CD4-positive, alpha-beta T cell treated with Interleukin-15 for 1 hour (primary cell): ENCODE measurements around the gene TMEM18.
"Not testable (repeated sequence)": the region's sequence is repeated elsewhere in the genome, so short reads cannot be mapped to it uniquely, and the experiment has no call there.

Experiments used
- DNase-seq: peaks from one replicate; pipeline ENCODE4 v3.0.0-alpha.2; 2020

Gene TMEM18

DNA sequence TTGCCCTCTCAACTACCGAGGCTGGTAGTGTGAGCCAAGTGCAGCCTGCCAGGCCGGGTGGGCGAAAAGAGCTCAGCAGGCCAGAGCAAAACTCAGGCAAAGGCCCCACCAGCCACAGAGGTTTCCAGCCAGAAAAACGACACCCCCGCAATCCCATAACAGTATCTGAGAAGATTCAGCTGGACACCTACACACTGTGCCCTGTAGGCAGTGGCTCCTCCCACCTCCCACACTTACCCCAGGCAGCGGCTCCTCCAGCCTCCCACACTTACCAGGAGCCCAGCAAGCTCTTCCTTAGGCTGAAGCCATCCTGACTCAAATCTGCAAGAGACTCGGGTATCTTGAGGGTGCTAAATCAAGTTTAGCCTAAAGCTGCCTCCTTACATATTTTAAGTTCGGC is 15.6 kb upstream of the TMEM18 start:
- no peak for DNase-seq

GRCh38 chr2:691821-692761 is 14.9 kb upstream of the TMEM18 start:
- no peak for DNase-seq

DNA sequence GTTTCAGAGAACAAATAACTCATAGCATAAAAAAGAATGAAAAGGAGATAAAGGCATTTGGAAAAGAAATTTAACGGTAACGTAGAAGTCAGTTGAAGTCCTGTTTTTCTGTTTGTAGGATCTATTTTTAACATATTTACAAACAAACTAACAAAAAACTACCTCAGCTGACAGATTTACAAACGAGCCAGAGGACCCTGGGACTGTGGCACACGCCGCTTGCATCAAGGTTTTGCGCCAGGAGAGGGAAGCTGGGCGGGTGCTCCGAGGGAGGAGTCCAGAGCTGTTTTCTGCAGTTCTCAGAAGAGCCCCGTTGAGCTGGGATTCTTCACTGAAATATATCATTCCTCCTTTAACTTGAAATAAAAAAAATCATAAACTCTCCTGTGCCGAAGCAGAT is 13.6 kb upstream of the TMEM18 start:
- DNase-seq: no peak

DNA sequence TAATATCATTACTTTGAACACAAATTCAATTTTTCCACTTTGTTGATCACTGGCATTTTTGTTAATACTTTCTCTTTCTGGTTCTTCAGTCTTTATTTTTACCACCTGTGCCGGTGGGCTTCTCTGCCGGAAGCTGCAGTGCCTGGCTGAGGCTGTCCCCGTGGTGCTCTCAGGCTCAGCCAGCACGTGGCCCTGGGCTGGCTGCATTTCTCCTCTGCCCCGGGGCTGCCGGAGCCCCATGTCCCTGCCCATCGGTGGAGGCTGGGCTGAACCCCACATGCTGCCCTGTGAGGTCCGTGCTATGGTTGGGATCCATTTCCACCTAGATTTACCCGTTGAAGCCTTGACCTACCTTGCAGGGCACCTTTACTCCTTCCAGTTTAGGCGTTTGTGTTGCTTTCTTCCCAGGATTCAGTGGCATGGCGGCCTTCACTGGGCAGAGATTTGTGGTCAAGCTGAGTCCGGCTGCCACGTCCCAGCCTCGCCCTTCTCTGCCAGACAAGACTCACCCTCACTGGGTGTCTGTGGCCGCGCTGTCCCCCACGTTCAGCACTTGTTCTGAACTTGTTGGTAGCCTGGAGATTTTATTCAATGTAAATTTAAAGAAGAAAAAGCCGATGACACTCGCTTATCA is 12.8 kb upstream of the TMEM18 start:
- DNase-seq: no peak

GRCh38 chr2:689237-689636 is 12.0 kb upstream of the TMEM18 start:
- DNase-seq: no peak

DNA sequence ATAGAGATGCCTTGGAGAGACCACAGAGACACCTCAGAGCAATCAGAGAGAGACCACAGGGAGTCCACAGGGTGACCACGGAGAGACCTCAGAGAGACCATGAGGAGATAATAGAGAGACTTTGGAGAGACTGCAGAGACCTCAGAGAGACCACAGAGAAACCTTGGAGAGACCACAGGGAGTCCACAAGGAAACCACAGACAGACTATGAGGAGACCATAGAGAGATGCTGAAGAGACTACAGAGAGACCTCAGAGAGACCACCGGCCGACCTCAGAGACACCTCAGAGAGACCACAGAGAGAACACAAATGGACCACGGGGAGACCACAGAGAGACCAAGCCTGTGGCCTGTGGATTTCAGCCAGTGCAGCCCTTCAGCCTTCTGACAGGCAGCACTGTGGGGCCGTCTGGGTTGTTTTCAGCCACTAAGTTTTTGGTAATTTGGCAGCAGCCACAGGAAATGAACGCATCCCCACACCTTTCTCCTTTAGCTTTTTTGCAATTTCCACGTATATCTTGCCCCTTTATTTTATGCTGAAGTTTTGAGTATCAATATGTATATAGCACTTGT is 11.4 kb upstream of the TMEM18 start:
- DNase-seq: no peak

GRCh38 chr2:685421-685820 is 8.2 kb upstream of the TMEM18 start:
- DNase-seq: no peak

- DNase-seq: not testable (repeated sequence)
These were observed 7.7 kb upstream of the TMEM18 start for GRCh38 chr2:684913-685312.

DNA sequence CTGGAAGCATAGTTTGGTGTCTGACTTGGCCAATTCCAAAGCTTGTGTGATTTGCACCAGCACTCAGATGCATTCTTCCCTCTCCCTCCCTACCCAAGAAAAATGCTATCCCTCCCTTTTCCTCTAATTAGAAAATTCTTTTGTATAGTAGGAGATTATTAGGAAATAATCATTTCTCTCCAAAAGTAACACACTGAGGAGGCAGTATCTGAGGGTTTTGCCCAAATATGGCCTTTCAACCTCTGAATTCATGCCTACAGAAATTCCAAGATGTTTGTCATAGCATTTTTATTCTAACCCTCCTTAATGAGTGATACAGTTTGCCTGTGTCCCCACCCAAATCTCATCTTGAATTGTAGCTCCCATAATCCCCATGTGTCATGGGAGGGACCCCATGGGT is 5.0 kb upstream of the TMEM18 start:
- DNase-seq: no peak

DNA sequence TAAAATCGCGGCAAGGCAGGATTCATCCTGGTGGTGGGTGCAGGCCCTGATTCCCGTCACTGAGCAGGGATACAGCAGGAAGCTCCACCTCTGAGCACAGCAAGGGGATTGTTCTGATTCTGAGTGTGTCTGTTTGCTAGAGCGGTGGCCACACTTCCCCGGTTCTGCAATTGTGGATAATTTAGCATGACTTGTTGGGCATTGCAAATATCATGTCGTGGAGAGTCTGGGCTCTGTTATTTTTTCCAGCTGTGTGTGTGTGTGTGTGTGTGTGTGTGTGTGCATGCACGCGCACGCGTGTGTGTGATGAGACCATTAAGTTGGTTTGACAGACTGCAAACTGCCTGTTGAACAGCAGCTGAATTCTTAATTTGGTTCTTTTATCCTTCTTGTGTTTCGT is 4.1 kb upstream of the TMEM18 start:
- DNase-seq: no peak

DNA sequence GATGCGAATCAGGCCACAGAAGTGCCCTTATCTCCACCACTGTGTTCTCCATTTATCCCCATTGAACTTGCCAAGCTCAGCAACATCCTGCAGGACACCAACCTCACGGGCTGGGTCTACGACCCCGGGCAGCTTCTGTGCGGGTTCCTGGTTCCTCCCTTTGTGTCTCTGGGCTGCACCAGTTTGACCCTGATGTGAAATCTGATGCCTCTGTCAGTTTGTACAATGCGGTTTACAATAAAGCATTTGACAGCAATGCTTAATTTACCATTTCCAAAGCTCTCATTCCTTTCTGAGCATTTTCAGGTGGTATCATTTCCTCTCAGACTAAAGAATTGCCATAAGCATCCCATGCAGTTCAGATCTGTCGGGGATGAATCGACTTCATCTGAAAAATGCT is 3.3 kb upstream of the TMEM18 start:
- no peak for DNase-seq

DNA sequence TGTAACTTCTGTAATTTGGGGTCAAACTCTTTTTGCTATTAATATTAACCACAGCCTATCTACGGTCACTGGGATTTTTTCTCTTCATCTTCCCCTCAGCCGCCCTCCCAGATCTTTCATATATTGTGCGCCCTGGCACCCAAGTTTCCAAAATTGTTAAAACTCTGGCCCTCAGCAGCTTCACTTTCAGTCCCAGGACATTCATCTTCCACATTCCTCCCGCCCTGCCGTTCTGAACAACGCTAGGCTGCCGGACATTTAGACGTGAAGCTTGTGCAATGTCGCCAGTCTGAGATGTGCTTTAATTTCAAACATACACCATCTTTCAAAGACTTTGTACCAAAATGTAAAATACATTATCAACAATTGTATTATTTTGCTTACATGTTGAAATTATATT is 1.8 kb upstream of the TMEM18 start:
- DNase-seq: no peak

GRCh38 chr2:677959-678550 is 849 bp upstream of the TMEM18 start:
- no peak for DNase-seq

DNA sequence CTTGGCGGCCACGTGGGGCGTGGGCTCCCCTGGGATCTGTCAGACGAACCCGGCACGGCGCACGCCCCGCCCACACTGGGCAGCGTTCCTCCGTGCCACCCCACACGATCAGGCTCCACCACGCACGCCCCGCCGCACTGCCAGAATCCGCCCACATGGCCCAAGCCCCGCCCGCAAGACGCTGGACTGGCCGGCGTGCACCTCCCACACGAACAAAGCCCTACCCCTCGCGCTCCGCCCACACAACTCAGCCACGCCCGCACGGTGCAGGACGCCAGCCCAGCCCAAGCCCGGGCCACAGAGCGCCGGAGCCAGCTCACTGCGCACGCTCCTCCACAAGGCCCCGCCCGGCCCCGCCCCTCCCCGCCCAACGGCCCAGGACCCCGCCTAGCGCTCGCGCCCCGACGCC is 555 bp downstream of the TMEM18 start:
- DNase-seq: peak; percentile 97

GRCh38 chr2:675982-676646 is 1.1 kb downstream of the TMEM18 start:
- peak; percentile 53 for DNase-seq

GRCh38 chr2:675460-675859 is 1.7 kb downstream of the TMEM18 start:
- no peak for DNase-seq

DNA sequence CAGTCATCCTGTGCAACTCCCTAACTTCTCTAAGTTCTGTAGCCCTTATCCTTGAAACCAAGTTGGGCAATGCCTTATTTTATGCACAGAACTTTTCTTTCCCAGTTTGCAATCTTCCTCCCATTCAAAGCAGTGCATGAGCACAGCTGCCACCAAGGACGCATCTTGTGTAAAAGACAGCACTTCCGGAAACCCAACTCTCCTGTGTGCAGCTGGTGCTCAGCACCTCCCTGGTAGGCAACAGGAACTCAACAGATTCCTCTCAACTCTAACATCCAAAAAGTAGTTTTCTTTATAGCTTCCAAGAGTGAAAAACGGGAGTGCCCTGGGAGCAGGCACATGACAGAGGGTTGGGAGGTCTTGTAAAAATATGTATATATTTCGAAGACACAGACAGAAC is 2.2 kb downstream of the TMEM18 start:
- DNase-seq: no peak

DNA sequence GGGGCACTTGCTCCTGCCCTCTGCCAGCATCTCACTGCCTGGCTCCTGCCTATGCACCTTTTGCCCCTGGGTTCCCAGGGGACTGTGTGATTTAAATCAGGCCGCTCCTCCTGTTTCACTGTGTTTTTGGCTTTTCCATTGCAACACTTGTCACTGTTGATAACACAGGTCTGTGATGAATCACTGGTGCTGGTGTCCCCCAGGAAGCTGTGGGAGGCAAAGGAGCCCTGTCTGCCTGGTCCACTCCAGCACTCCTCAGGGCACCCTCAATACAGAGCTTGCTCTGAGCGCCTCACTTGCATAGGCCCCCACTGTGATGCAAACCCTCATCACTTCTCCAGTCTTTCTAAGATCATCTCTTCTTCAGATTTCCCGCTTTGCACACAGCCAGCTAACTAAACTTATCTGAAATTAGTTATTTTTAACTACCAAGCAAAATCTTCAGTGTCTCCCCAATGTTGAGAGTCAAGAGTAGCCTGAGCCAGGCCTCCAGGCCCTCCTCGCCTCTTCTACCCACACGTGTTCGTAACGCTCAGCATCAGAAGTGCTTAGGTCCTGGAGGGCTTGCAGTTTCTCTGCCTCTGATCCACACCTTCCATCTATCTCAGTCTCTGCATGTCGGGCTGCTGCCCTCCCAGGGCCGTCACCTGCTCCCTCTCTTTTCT is 2.8 kb downstream of the TMEM18 start:
- no peak for DNase-seq

DNA sequence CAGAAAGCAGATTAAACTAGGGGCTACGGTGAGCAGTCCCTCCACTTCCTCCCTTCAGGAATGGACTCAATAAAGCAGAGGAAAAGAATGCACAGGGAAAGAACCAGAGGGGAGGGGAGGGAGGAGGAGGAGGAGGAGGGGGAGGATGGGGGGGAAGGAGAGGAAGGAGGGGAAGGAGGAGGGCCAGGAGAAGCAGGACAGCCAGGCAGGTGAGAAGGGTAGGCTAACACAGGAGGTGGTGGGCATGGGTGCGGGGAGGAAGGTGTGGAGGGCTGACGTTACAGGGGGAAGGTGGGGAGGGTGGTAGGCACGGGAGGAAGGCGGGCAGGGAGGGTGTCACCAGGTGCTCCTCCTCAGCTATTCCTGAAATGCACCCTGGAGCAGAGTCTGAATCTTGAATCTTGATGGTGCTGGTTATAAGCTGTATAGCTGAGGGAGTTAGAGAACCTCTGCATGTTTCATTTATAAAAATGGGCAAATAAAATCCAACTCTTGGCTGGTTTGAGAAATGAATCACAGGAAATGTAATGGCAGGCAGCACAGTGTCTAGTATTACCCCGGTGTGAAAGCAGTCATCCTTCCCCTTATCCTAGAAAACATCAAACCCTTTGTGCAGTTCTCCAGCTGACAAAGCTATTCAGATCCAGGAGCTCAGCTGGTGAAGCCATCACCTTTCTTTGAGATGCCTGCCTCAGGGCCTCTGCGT is 3.4 kb downstream of the TMEM18 start:
- no peak for DNase-seq

DNA sequence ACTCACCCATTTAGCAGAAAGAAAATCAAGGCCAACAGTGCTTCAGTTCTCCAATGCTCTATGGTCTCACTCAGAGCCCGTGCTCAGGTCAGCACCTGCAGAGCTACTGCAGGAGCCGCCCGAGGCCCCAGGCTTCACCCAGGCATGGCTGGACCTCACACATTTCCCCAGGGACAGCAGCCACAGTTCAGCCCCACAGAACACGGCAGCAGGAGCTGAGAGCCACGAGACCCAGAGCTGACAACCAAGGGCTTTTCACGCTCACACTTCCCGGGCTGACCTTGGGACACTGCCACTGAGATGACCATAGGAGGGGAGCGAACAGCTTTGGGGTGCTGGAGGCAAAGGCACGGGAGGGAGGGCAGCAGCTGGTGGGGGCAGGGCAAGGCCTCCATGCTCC is 4.2 kb downstream of the TMEM18 start:
- no peak for DNase-seq

DNA sequence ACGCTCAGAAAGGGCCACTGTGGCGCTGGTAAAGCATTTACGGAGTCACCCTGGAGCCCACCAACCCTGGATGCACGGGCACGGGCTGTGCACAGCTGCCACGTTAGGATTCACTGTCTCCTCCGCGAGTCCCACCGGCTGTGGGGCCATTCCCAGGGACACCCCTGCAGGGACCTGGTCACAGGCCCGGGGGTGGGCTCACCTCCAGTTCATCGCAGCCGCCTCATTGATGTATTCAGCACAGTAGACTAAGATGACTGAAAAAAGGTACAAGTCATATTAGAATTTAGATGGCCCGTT is 4.7 kb downstream of the TMEM18 start:
- DNase-seq: no peak
